Kidney capillary endothelial cell (primary cell): ENCODE results near the gene CYGB.

ENCODE experiments used
- DNase-seq: peaks from one replicate; pipeline ENCODE4 v3.0.0-alpha.2; 2018; ENCODE audit warnings: low spot score

The CYGB gene

DNA sequence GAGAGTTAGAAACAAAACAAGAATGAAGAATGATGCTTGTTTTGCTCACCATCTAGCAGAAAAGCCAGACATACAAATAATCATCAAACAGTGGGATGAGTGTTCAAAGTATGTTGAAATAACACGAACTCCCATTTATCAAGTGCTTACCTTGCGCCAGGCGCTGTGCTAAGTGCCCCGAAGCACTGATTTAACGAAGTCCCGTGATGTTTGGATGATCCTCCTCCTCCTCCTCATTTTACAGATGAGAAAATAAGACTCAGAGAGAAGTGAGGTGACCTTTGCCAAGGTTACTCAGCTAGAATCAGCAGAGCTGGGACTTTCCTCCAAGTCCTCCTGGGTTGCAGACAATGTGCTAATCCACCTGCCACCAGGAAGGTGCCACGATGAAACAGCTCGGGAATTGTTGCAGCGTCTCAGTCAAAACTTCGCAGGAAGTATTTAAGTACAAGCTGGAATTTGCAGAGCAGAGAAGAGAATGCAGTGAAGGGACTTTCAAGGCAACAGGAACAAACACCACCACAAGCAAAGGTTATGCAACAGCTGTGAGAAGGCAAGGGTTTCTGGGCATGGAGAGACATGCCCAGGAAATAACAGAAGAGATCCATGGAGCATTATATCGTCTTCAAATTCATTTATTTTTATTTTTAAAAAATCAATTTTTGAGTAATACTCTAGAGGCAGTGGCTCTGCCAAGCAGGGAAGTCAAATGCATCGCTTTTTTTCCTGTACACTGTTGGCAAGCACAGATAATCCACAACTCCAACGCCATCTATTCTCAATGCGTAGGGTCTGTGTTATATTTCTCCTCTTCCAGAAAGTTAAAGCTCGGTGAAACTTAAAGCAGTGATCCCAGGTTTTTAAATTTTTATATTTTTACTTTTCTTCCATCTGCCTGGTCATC is 13.5 kb upstream of the CYGB start:
- no peak for DNase-seq

DNA sequence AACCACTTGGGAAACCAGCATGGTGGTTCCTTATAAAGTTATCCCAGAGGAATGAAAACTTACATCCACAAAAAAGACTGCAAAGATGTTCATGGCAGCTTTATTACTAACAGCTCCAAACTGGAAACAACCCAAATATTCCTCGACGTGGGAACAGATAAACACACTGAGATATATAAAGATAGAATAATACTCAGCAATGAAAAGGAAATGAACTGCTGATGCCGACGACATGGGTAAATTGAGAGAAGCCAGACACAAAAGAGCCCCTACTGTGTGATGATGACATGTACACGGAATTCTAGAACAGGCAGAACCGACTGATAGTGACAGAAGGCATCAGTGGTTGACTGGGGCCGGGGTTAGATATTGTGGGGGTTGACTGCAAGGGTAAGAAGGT is 12.0 kb upstream of the CYGB start:
- DNase-seq: no peak

DNA sequence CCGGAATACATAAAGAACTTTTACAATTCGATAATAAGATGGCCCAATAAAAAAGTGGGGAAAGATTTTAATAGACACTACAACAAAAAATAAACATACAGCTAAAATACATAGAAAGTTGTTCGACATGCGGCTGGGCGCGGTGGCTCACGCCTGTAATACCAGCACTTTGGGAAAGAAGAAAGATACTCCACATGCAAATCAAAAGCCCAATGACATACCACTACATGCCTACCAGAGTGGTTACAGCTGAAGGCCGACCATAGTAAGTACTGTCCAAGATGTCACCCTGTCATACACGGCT is 11.7 kb upstream of the CYGB start:
- no peak for DNase-seq

DNA sequence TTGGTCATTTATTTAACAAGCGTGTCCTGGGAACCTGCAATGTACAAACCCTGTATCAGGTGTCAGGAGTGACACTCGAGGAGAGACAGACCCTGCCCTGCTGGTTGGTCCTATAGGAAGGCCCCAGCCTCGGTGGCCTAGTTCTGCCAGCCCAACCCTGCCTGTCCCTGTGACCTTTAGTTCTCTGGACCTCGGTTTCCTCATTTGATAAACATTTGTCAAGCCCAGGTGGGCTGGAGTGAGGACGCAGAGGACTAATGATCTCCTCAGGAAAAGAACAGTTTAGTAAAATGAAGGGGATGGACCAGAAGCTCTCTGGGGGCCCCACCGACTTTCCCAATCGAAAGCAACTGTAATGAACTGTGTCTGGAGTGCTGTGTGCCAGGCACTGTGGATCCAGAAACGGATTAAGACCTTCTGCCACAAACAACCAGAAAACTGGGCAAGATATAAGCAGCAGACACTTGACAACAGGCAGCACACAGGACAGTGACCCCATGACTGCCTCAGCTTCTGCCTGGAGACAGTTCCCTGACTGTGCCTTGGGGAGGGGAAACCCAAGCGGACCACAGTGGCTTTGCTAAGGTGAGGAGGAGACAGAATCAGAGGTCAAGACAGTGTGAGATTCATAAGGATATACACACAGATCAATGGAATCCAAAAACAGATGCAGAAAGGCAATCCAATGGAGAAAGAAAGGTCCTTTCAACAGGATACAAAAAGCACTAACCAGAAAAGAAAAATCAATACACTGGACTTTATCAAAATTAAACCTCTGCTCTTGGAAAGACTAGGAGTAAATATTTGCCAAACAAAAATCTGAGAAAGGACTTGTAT is 11.1 kb upstream of the CYGB start:
- DNase-seq: no peak

DNA sequence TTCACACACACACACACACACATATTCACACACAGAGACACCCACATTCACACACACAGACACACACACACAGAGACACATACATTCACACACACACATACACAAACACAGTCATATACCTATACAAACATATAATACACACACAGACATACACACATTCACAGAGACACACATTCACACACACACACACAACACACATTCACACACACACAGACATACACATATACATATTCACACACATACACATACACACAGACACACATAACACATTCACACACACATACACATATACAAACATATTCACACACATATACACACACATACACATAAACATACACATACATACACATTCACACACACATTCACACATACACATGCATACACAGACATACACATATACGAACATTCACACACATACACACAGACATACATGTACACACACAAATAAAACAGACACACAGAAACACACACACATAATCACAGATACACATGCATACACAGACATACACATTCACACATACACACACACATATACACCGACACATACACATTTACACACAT is 10.2 kb upstream of the CYGB start:
- no peak for DNase-seq

DNA sequence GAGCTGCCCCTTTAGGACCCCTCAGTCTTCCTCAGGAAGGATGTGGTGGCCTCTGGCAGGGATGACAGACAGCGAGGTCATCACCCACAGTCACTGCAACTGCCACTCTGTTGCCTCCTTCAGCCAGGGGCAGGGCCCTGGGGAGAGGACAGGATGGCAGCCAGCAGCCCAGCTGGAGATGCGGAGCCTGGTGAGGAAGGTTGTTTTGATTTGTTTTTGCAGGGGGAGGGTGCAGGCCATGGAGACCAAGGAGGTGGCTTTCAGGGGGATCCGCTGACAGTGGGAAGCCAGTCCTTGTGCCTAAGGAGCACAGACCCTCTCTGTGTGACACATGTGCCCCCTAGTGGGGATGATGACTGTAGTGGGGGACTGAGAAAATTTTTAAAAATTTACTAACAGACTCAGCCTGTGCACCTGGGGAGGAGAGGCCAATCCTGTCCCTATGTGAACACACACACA is 9.7 kb upstream of the CYGB start:
- no peak for DNase-seq

DNA sequence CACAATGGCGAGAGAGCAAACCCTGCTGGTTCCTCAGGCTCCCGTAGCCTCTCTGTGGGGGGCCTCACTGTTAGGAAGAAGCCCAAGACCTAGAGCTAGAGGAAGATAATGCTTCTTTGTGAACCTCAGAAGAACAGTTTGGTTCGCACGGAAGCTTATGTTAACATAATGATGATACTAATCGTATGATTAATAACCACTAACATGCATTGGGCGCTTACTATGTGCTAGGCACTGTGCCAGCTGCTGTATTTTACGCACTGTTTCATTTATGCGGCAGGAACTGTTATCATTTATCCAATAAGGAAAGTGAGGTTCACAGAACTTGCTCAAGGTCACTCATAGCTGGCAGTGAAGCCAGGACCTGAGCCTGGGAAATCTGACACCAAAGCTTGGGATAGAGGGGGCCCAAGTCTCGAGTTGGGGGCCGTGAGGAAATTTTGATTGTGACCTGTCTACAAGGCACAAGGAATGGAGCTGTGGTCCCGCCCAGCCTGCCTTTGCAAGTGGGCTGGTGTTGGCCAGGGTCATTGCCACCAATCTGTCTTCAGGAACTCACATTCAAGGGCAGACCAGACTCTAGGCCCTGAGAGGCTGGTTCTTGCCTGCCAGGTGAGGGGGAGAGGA is 9.2 kb upstream of the CYGB start:
- no peak for DNase-seq

DNA sequence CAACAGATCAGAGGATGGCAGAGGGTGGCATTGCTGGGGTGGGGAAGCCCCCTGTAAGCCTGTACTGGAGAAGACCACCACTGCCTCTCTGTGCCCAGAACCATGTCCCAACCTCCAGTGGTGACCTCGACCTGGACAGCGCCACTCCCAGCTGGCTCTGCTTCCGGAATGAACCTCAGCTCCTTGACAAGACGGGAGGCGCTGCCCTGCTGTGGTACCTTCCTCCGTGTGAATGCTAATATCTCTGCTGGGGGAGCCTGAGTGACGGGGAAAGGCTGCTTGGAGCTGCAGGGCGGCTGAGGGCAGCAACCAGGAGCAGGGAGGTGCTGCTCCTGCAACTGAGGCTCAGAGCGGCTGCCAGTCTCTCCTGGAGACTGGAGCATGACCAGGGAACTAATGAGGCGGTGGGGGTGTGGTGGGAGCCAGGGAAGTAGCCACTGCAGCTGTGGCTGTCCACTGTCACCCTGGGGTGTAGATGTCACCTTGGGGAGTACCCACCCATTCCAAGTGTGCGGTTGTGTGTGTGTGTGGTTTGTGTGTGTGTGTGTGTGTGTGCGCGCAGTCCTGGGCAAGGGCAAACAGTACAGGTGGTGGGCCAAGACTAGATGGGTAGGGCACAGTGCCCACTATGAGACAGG is 8.5 kb upstream of the CYGB start:
- no peak for DNase-seq

DNA sequence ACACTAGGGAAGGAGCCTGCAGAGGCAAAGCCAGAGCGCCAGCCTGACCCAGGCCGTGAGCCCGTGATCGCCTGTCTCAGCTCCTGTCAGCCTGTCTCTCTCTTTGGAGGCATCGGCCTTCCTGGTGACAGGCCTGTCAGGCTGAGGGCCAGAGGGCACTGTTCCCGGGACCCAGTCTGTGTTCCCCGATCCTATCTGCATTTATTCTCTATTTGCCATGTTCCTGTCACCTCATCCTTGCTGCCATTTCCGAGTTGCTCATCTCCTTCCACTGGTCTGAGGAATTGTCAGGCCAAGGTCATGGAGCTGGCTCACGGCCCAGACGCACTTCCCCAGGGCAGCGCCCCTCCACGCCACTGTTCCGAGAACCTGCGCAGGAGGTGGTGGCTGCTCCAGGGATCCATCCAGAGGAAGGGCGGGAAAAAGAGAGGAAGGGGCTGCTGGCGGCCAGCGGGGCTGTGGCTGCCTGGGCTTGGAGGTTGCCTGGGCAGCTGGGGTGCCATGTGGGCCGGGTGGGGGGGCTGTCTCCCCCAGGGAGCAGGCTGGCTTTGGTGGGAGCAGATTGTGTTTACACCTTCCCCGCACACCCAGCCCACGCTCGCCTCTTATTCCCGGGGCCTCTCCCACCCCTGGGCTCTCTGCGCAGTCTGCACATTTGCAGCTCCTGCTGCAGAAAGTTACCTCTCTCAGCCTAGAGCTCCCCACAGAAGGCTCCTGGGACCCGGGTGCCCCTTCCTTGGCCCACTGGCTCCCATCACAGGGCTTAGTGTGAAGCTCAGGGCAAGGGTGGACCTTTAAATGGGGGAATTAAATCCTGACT is 7.2 kb upstream of the CYGB start:
- DNase-seq: no peak

DNA sequence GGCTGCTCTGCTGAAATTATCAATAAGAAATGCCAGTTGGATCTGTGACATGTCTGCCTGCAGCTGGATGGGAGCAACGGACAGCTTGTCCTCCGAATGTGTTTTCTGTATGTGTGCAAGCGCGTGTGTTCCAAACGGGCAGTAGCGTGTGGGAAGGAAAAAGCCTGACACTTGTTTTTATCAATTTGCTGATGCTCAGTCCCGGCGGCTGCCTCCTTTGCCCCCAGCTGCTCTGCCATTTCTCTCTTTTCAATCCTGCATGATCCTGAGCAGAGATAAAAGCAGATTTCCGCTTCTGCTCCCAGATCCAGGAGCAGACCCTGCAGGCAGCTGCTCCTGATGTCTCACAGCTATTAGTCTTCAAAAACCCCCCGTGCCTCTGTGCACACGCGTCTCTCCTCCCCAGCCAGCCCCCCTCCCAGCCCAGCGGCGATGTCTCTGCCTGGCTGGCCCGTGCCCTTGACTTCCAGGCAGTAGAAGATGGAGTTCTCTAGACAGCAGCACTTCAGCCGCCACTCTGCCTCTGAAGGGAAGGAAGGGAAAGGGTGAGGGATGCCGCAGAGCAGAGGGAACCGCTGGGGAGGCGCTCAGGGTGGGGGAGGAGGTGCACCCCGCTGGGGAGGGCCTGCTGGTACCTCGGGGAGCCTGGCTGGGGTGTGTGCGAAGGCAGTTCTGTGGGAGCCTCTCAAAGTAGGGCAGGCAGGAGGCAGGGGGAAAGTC is 6.5 kb upstream of the CYGB start:
- no peak for DNase-seq

DNA sequence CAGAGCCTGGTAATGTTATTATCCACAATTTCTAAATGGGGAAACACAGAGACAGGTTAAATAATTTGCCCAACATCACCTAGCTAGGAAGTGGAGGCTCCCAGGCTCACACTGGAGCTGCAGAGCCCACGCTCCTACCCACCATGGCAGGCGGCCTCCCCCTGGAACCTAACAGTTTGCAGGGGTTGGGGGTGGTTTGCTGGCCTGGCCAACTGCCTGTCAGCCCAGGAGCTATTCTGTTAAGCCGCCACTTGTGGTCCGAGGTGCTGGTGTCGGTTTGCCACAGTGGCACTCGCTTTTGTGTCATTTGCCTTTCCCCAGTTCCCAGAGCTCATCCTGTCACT is 5.9 kb upstream of the CYGB start:
- no peak for DNase-seq

DNA sequence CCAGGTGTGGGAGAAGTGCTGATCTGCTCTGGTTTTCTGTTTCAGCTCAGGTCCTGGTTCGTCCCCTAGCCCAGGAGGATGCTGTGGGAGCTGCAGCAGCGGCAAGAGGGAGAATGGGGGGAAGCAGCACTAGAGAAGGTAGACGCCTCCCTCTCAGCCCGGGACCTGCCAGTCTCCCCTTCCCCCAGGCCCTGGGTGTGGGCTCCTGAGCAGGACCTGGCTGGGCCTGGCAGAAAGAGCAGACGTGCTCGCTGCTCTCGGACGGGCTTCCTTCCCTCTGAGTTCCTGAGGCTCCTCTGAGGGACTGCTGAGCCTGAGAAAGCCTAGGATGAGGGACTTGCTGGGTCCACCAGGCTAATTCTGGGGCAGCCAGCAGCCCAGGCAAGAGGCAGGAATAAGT is 5.5 kb upstream of the CYGB start:
- no peak for DNase-seq

DNA sequence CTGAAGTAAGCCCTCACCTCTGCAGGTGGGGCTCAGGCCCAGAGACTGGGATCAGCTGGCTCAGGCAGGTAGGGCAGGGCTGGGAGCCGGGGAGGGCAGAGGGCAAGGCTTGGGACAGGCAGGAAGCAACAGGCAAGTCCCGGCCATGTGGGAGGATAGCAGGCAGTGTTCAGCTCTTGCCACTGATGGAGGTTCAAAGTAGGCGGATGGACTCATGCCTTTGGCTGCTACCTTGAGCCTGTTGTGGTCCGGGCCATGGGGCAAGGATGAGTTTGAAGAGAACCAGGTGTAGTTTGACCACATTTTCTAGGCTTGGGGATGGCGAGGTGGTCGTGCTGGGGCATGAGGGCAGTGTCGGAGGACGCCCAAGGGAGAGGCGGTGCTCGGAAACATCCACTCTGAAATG is 5.1 kb upstream of the CYGB start:
- DNase-seq: no peak

DNA sequence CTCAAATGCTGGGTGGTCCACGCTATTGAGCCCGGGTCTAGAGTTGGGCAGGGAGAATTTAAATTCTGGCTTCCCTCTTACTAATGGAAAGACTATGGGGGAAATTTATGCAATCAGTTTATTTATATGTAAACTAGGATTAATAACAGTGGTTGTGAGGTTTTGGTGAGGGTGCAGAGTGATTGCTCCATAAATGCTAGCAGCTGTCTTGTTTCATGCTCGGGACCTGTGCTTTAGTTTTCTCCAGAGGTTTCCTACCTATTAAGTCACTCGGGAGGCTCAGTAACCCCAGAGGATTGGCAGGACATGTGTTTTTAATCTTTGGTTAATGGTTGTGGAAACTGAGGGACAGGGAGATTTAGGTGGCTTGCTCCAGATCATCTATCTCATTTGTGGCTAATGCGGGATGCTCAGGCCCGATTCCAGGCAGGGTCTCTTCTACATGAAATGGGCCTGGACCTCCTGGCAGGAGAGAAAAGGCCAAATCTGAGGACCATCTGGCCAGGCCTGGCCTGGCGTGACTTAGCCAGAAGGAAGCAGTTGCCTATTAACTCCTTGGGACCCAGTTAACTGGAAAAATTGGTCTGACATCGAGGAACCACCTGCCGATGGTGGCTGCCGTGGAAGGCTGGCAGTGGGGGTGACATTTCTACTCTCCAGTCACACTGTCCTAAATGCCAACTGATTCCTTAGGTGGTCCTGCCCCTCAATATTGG is 4.4 kb upstream of the CYGB start:
- no peak for DNase-seq

DNA sequence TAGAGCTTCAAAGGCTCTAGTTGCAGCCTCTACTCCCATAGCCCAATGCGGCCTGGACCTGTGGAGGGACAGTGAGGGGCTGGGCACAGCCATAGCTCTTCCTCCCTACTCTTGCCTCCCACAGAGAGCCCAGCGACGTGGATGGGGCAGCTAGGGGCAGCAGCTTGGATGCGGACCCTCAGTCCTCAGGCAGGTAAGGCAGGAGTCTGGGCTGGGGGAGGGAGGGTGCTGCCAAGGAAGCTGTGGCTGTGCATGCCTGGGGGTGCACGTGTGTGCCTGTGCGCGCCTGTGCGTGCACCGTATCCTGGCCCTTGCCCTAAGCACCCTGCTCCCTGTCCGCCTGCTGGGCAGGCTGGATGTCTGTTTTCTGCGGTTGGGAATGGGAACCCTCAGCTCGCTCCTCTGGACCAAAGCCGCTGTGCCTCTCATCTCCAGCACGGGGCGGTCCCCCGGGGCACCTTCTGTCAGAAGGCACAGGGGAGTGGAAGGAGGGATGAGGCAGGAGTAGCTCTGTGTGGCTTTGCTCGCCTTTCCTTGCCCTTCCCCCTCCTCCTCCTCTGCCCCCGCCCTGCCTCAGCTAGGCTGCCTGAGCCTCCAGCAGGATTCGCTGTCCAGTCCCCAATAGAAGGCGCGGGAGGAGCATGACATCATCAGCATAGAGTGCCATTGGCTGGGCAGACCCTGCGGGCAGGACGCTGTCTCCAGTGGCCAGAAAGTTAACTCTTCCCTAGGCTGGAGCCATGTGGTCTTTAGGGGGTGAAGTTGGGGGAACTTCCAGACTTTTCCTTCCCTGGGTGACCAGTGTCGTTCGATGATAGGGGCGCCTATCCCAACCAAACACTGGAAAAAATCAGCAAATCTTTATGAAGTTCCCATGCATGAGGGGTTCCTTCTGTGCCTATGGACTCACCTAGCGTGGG is 3.1 kb upstream of the CYGB start:
- peak; percentile 93 for DNase-seq

DNA sequence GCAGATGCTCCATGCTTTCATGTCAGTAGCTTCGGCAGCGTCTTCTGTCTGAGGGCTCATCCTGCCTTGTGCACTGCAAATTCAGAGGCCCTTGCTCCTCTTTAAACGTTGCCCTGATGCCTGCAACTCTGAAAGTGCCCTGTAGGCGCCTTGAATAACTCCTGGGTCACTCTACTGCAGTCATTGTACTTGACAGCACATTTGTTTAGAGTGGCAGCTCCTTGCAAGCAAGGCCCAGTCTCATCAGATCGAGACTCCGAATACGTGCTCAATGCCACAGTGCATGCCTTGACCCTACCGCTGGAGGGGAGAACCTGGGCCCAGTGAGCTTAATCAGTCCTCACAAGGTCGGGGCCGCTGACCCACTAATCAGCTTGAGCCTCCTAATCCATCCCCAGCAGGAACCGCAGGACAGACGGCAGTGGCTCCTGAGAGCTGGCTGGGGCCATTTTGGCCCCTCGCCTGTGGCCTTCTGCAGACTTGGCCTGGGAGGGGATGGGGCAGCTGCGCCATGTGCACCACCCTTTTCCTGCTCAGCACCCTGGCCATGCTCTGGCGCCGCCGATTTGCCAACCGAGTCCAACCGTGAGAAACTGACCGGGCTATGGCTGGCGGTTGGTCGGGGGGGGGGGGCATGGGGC is 2.2 kb upstream of the CYGB start, which contains the start of gene PRCD:
PRCD (plus strand) TSS at position 414 of the 641 bp plus-strand sequence; CDS start at position 512, 98 bp downstream.
- no peak for DNase-seq

DNA sequence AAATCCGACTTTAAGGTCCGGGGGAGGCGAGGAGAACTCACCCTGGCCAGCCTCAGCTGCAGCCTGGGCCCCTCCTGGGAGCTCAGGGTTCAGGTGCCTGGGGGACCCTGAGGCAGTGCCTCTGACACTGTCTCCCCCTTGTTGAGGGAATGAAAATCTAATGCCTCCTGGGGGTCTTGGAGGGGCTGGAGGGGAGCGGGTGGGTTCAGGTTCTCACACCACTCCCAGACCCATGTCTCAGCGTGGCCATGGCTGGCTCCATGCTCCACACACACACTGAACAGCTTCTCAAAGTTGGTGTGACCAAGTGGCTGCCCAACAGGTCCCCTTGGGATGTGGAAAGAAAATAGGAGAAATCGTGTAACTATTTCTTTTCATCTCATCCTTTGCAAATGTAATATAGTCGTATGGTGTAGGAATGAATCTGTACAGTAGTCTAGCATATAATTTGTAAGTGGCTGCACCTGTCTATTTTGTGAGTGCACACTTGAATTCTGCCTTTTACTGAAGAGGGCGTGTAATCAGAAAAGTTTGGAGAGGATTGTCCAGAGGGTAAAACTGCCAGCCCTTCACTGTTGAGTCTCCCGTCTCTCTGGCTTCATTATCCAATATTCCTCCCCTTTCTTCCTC is 1.5 kb upstream of the CYGB start:
- DNase-seq: no peak
